Transverse colon (tissue), 4 donors: ENCODE data around the gene LDB2.

ENCODE experiments used
- CTCF ChIP-seq, 5 experiments: fragments of 200-600 bp in 3 of 5; fragments of 450-650 bp in 2 of 5; sonication (generic) in 3 of 5; IDR thresholded peaks; 1 replicate in 2 of 5; 2 replicates in 3 of 5; pipeline ENCODE4 v1.5.1; 2016 to 2017; ENCODE audit warnings: antibody characterized with exemption in 5 of 5, inconsistent platforms in 3 of 5, mild to moderate bottlenecking in 2 of 5, moderate library complexity in 1 of 5
- EP300 ChIP-seq: sonication (generic); formaldehyde crosslinking; IDR thresholded peaks from one replicate; pipeline ENCODE4 v1.6.1; 2017; ENCODE audit warnings: antibody characterized with exemption, low read depth
- POLR2A ChIP-seq: fragments of 450-650 bp; IDR thresholded peaks from one replicate; pipeline ENCODE4 v1.6.1; 2016; ENCODE audit warnings: antibody characterized with exemption, mild to moderate bottlenecking, moderate library complexity
- POLR2AphosphoS5 ChIP-seq, 3 donors: sonication (generic); formaldehyde crosslinking; IDR thresholded peaks; one replicate each; pipeline ENCODE4 v1.6.1; 2016; ENCODE audit warnings: antibody characterized with exemption in 3 of 3

DNA sequence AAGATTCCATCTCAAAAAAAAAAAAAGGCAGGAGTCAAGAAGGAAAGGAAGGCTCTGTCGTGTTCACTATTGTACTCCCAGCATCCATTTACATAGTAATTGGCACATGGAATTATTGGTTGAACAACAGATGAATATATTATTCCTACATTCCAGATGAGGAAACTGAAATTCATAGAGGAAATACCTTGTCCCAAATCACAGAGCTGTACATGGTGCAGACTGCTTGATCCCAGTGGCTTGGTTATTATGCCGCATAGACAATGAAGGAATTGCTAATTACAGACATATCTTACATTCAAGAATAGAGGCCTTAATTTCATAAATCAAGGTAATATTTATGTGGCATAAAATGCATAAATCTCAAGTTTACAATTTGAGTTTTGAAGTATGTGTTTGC lies 63.6 kb downstream of the LDB2 start:
- TF ChIP-seq CTCF (IDR thresholded peaks at IDR 0.05) (no peak), POLR2A (no peak), POLR2AphosphoS5 (IDR thresholded peaks at IDR 0.05) (no peak), EP300 (no peak)
